Measurements from ENCODE around the gene NOTCH4.

NOTCH4 gene

DNA sequence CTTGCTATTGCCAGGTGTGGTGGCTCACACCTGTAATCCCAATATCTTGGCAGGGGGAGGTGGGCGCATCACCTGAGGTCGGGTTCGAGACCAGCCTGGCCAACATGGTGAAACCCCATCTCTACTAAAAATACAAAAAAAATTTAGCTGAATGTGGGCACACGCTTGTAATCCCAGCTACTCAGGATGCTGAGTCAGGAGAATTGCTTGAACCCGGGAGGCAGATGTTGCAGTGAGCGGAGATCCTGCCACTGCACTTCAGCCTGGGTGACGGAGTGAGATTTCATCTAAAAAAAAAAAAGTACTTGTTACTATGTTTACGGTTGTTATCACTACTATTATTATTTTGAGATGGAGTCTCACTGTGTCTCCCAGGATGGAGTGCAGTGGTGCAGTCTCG lies 67.0 kb downstream of the NOTCH4 start:
- no peak for DNase-seq

DNA sequence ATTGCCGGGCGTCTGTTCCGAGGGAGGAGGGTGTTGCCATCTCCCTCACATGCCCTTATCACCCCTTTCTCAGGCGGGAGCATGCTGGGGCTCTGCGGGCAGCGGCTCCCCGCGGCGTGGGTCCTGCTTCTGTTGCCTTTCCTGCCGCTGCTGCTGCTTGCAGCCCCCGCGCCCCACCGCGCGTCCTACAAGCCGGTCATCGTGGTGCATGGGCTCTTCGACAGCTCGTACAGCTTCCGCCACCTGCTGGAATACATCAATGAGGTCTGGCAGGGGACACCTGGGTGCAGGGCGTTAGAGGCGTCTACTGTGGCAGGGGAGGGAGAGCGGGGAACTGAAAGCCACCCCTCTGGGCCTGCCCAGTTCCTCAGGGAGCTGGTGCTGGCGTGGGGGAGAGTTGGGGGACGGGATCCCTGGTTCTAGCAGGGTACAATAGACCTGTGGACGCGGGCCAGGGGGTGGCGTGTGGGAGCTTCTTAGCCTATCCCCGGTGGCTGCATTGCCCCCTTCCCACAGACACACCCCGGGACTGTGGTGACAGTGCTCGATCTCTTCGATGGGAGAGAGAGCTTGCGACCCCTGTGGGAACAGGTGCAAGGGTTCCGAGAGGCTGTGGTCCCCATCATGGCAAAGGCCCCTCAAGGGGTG lies 69.2 kb downstream of the NOTCH4 start:
- DNase-seq = peak; percentile 94

GRCh38 chr6:32153564-32154513 lies 70.0 kb downstream of the NOTCH4 start, which contains the start of gene PPT2:
Gene PPT2, plus strand, starts transcription at chr6:32154141. Its CDS starts 454 bp downstream, at chr6:32154595.
- peak; percentile 90 for DNase-seq

DNA sequence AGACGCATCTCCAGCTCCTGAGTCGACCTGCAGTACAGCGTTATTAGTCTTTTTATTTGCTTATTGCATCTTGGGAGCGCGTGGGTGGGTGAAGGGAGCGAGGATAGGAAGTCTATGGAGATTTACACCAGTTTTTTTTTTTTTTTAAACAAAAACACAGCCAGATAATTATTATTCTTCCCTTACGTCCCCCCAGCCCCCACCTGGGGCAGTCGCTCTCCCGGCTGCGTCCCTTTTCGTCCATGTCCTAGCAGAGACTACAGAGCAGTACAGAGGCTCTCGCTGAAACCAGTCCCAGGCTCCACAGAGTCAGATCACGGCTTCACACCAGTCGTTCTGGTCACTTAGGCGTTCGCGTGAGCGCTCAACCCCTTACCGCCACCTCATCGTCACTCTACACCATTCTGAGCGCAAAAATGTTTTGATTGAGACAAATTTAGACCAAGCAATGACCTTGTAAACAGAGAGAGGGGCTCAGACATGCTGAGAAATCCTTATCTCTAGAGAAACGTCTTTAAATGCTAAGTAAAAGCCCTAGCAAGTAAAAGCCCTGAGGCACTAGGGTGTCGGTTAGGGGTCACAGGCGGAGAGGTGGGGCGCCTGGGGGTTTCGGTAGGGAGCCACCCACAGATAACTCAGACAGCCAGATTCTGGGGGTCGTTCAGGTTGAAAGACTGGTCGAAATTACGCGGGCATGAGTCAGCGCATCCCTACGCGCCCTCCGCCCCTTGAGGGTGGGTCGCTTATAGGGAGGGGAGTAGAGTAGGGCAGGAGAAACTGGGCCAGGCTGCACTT lies 70.9 kb downstream of the NOTCH4 start:
- DNase-seq = peak; percentile 31

GRCh38 chr6:32151863-32152768 lies 71.8 kb downstream of the NOTCH4 start, which contains the start of gene PRRT1:
Gene PRRT1, minus strand, starts transcription at chr6:32151939. Its CDS starts 112 bp downstream, at chr6:32151827.
- no peak for DNase-seq

DNA sequence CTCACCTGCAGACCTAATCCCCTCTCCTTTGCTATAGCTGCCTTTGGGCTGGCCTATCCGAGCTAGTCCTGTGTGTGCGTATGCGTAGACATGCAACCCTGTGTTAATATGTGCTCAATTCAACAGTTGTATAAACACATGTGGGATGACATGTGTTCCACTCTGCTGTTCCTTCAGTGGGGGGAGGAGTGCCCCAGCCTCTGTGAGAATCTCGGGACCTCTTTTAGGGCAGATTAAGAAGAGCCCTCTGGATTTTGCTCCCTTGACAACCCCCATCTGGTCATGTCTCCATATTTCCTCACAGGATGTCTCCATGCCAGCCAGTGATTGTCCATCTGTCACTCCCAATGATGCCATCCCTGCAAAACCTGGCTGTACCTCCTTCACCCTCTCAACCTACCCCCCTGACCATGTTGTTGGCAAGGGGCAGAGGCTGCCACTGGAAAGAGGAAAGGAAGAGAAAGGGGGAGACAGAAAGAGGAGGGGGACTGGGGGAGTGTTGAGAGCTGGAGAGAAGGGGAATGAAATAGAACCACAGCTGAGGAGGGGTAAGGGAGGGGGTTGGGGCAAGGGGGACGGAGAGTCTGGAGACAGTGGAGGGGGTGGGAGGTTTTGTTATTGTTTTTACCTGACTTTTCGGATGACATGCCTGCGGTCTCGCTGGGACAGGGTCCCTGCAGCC lies 72.5 kb downstream of the NOTCH4 start:
- no peak for DNase-seq

DNA sequence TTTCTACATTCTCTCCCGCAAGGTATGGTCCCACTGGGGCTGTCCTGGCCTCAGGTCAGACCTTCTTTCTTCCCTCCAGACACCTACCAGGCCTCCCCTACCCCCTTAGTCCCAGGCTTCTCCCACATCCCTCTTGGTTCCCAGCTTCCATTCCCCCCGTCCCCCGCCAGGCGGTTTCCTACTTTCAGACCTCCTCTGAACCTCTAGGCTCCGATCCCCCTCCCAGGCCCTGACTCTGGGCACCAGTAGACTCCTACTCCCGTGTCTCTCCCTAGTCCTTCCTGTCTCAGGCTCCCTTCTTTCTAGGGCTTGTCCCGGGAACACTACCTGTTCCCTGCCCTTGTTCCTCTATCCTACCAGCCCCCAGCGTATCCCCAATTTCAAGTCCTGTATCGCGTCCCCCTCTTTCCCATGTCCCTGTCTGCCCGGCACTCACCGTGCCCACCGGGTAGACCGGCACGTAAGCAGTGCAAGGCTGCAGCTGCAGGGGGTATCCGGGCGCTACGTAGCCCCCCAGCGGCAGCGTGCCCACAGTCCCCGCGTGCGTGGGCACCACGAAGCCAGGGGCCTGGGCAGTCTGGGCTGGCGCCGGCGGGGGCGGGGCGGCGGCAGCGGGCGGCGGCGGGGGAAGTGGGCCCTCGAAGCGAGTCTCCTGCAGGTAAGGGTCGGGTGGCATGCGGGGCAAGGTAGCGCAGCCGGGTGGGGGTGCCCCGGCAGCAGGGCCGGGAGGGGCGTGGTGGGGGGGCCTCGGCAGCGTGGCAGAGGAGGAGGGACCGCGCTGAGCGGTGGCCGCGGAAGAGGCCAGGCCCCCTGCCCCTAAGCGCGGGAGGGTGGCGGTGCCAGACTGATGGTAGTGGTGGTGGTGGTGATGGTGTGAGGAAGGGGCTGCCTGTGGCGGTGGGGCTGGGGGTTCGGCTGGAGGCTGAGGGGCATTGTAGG lies 73.7 kb downstream of the NOTCH4 start:
- DNase-seq = no peak

- no peak for DNase-seq
These were observed 74.6 kb downstream of the NOTCH4 start for GRCh38 chr6:32149092-32149755.

DNA sequence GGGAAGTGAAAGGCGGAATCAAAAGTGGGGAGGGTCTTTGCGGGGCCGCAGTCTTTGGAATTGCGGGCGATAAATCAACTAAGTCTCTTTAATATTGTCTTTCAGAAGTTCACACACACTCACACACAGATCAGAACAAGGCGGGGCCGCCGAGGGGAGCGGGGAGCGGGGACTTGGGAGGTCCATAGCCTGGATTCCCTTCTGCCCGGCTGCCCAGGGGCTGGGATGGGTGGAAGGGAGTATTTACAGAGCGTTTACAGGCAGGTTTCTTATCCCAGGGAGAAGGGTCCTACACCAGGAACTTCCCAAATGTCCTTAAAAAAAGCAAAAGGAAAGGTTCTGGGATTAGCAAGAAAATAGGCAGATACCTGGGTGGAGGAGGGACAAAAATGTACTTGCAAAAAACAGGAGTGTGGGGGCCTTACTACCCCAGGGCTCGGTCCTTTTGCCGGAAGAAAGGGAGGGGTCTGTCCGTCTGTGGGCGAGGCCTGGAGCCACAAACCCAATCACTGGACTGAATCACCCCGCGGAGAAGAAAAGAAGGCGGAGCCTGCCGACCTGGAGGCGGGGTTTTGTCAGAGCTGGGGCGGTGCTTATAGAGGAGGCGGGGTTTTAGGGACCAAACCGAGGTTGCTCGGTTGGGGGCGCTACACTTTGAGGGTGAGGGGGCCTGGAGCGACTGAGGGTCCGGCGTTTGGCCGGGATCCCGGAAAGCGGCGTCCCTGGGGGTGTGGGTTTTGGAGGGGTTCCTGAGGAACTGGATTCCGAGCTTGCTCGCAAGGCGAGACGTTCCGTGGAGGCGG lies 75.4 kb downstream of the NOTCH4 start:
- no peak for DNase-seq

DNA sequence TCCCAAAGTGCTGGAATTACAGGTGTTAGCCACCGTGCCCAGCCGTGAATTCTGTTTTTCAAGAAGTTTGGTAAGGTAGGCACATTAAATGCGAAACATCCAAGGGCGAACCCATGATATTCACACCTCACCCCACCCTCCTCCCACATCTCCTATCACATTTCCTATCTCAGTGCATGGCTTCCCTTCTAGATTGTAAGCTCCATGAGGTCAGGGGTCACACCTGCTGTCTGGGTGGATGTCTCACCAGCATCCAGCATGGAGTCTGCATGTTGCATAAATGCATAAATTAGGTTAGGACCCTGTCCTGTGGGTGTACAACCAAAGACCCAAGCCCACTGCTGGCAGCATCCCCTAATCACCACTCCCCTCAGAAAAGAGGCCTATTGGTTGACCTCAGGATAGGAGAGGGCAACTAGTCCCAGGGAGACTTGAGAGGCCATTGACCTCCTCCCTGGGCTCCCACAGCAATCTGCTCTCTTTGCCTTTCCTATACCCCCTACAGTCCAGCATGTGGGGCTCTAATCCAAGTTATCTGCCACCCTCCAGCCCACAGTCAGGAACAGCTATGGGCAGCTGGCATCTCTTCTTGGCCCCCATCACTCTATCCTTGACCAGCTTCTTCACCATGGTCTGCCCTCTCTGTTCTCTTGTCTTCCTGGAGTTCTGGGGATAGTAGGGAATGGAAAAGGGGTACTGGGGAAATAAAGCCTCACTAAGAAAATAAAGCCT lies 76.3 kb downstream of the NOTCH4 start:
- no peak for DNase-seq

GRCh38 chr6:32146687-32147086 lies 77.2 kb downstream of the NOTCH4 start:
- no peak for DNase-seq

- no peak for DNase-seq
These were observed 77.6 kb downstream of the NOTCH4 start for GRCh38 chr6:32146287-32146686.

Measured in DMS53 (cell line).